ENCODE measurements around the gene FUT8. TPM values are rescaled to one million over a fixed set of nuclear protein-coding genes. Genes with fewer than 3 reads are reported as not detected.
"Not testable (repeated sequence)": the region's sequence is repeated elsewhere in the genome, so short reads cannot be mapped to it uniquely, and the experiment has no call there.

Gene FUT8
- total RNA-seq, 1 donor from 2014 or later = 56.6 TPM

DNA sequence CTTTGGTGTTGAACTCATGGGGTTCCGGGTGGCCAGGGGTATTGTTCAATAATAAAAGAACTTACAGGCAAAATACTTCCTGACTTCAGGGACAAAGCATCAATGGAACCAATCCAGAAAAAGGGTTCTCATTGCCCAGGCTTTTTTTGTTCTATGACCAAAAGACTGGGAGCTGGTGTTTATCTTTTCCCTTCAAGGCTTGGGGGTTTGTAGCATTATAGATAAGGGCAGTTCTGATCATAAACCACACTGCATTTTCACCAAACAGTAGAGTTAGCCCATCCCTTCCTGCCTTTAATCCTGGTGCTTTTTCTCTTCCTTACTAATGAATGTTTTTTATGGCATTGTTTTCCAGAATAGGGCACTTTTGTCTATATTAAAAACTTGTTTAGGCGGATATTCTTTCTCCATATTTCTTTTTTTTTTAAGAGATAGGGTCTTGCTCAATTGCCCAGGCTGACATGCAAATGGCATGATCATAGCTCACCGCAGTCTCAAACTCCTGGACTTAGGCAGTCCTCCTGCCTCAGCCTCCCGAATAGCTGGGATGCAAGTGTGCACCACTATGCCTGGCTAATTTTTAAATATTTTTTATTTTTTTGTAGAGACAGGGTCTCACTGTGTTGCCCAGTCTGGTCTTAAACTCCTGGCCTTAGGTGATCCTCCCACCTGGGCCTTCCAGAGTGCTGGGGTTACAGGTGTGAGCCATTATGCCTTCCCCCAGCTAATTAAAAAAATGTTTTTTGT, 9.7 kb downstream of the FUT8 start:
- Mint-ChIP-seq H3K36me3 (ENCODE audit: unreplicated experiment) (no peaks in the 10 kb centered on the region), H3K27ac (ENCODE audit: unreplicated experiment) (no peak overlapping the region), H3K27me3 (ENCODE audit: unreplicated experiment) (no peaks in the 10 kb centered on the region), H3K4me3 (ENCODE audit: unreplicated experiment) (no peak overlapping the region), H3K9me3 (ENCODE audit: unreplicated experiment) (no peaks in the 10 kb centered on the region), H3K4me1 (ENCODE audit: low read depth, unreplicated experiment) (peaks cover 1% of the 10 kb centered on the region)
- TF ChIP-seq, protein P1, sequence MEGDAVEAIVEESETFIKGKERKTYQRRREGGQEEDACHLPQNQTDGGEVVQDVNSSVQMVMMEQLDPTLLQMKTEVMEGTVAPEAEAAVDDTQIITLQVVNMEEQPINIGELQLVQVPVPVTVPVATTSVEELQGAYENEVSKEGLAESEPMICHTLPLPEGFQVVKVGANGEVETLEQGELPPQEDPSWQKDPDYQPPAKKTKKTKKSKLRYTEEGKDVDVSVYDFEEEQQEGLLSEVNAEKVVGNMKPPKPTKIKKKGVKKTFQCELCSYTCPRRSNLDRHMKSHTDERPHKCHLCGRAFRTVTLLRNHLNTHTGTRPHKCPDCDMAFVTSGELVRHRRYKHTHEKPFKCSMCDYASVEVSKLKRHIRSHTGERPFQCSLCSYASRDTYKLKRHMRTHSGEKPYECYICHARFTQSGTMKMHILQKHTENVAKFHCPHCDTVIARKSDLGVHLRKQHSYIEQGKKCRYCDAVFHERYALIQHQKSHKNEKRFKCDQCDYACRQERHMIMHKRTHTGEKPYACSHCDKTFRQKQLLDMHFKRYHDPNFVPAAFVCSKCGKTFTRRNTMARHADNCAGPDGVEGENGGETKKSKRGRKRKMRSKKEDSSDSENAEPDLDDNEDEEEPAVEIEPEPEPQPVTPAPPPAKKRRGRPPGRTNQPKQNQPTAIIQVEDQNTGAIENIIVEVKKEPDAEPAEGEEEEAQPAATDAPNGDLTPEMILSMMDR (IDR thresholded peaks at IDR 0.05; ENCODE audit: partially characterized antibody, unreplicated experiment) = no peak
- no peak for DNase-seq

DNA sequence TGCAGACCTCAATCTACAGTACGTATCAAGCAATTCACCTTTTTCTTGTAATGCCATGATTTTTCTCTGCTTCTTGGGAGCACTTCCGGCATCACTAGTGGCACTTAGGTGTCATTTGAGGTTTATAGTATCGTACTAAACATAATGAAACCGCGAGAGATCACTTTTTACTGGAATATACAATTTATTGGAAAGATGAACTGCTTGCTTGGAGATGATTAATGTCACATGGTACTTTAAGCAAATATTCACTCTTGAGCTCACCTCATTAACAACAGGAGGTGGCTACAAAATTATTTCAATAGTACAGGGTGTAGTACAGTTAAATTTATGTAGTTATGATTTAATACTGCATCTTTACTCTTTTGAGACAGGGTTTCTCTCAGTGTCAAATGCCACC, 11.5 kb downstream of the FUT8 start:
- no peak for DNase-seq
- Mint-ChIP-seq H3K9me3 (ENCODE audit: unreplicated experiment) (no peaks in the 10 kb centered on the region), H3K27ac (ENCODE audit: unreplicated experiment) (no peak overlapping the region), H3K36me3 (ENCODE audit: unreplicated experiment) (no peaks in the 10 kb centered on the region), H3K4me3 (ENCODE audit: unreplicated experiment) (no peak overlapping the region), H3K27me3 (ENCODE audit: unreplicated experiment) (no peaks in the 10 kb centered on the region), H3K4me1 (ENCODE audit: low read depth, unreplicated experiment) (peaks cover 1% of the 10 kb centered on the region)
- TF ChIP-seq, protein P1 (IDR thresholded peaks at IDR 0.05; ENCODE audit: partially characterized antibody, unreplicated experiment) = no peak

- peaks cover 1% of the 10 kb centered on the region for H3K4me1 Mint-ChIP-seq (ENCODE audit: low read depth, unreplicated experiment)
- TF ChIP-seq, protein P1 (IDR thresholded peaks at IDR 0.05; ENCODE audit: partially characterized antibody, unreplicated experiment) = no peak
- no peak for DNase-seq
- H3K9me3 Mint-ChIP-seq (ENCODE audit: unreplicated experiment) = no peaks in the 10 kb centered on the region
- H3K4me3 Mint-ChIP-seq (ENCODE audit: unreplicated experiment) = no peak overlapping the region
- no peak overlapping the region for H3K27ac Mint-ChIP-seq (ENCODE audit: unreplicated experiment)
- no peaks in the 10 kb centered on the region for H3K27me3 Mint-ChIP-seq (ENCODE audit: unreplicated experiment)
- no peaks in the 10 kb centered on the region for H3K36me3 Mint-ChIP-seq (ENCODE audit: unreplicated experiment)
Measured at GRCh38 chr14:65424531-65424930, 12.0 kb downstream of the FUT8 start.

DNA sequence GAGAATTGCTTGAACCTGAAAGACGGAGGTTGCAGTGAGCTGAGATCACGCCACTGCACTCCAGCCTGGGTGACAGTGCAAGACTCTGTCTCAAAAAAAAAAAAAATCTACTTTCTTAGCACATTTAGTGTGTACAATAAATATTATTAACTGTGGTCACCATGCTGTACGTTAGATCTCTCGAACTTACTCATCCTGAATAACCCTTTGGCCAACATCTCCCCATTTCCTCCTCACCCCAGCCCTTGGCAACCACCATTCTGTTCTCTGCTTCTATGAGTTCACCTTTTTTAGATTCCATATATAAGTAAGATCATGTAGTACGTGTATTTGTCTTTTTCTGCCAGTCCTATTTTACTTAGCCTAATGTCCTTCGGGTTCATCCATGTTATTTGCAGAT, 13.4 kb downstream of the FUT8 start:
- no peaks in the 10 kb centered on the region for H3K27me3 Mint-ChIP-seq (ENCODE audit: unreplicated experiment)
- H3K27ac Mint-ChIP-seq (ENCODE audit: unreplicated experiment) = no peak overlapping the region
- no peaks in the 10 kb centered on the region for H3K9me3 Mint-ChIP-seq (ENCODE audit: unreplicated experiment)
- H3K4me1 Mint-ChIP-seq (ENCODE audit: low read depth, unreplicated experiment) = peaks cover 1% of the 10 kb centered on the region
- no peaks in the 10 kb centered on the region for H3K36me3 Mint-ChIP-seq (ENCODE audit: unreplicated experiment)
- TF ChIP-seq, protein P1 (IDR thresholded peaks at IDR 0.05; ENCODE audit: partially characterized antibody, unreplicated experiment) = no peak
- H3K4me3 Mint-ChIP-seq (ENCODE audit: unreplicated experiment) = no peak overlapping the region
- DNase-seq = no peak

- H3K4me3 Mint-ChIP-seq (ENCODE audit: unreplicated experiment); H3K9me3 Mint-ChIP-seq (ENCODE audit: unreplicated experiment); DNase-seq; H3K27me3 Mint-ChIP-seq (ENCODE audit: unreplicated experiment); H3K36me3 Mint-ChIP-seq (ENCODE audit: unreplicated experiment); H3K4me1 Mint-ChIP-seq (ENCODE audit: low read depth, unreplicated experiment); H3K27ac Mint-ChIP-seq (ENCODE audit: unreplicated experiment): not testable (repeated sequence)
Measured at GRCh38 chr14:65426902-65427301, 14.4 kb downstream of the FUT8 start.

Data from glutamatergic neuron (in vitro differentiated cells).